ENCODE data around the gene C16orf87.
A peak's percentile ranks its signal among the peaks of the same experiment; 100 is the strongest.

The C16orf87 gene

DNA sequence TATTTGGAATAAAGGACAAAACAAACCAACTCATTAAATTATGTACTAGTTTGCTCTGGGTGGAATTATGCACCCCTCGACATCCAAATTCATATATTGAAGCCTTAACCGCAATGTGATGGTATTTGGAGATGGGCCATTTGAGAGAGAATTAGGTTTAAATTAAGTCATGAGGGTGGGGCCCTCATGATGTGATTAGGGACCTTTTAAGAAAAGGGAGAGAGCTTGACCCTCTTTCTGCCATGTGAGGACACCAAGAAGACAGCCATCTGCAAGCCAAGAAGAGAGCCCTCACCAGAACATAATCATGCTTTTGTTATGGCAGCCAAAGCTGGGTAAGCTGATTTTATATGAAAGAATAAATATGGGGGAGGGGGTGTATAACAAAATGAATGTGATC is 2.0 kb downstream of the C16orf87 start:
- no peak for DNase-seq (ENCODE audit: low spot score)
- H3K36me3 ChIP-seq (ENCODE audit: low read depth), result peaks cover 4% of the 10 kb centered on the region
- peaks cover 29% of the 10 kb centered on the region for H3K4me1 ChIP-seq (ENCODE audit: insufficient read depth, poor library complexity, severe bottlenecking)
- no peak for TF ChIP-seq CTCF (IDR thresholded peaks at IDR 0.05; ENCODE audit: poor library complexity, severe bottlenecking)
- H3K4me3 ChIP-seq (ENCODE audit: severe bottlenecking), result peak overlapping the region; percentile 75
- H3K27me3 ChIP-seq (ENCODE audit: insufficient read depth, poor library complexity, severe bottlenecking), result no peaks in the 10 kb centered on the region
- ATAC-seq (ENCODE audit: low read depth), result no peak
- H3K9me3 ChIP-seq (ENCODE audit: severe bottlenecking), result no peaks in the 10 kb centered on the region
- peak overlapping the region; percentile 59 for H3K27ac ChIP-seq (ENCODE audit: poor library complexity, severe bottlenecking)

DNA sequence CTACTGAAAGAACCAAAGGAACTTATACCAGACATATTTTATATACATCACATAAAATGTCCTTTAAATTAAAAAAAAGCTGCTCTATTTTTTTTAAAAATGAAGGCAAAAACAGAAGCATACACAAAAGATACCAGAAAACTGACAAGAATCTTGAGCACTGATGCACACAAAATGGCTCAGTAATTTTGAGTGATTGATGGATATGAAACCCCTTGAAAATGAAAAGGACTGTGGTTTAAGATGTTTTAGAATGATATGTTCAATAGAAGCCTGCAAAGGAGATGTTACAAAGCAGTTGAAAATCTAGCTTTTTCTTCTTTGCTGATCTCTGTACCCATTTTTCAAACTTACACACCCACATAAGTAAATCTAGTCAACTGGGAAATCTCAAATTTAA is 2.7 kb downstream of the C16orf87 start:
- DNase-seq (ENCODE audit: low spot score), result no peak
- TF ChIP-seq CTCF (IDR thresholded peaks at IDR 0.05; ENCODE audit: poor library complexity, severe bottlenecking), result no peak
- Histone ChIP-seq H3K4me3 (ENCODE audit: severe bottlenecking) (no peak overlapping the region), H3K27me3 (ENCODE audit: insufficient read depth, poor library complexity, severe bottlenecking) (no peaks in the 10 kb centered on the region), H3K9me3 (ENCODE audit: severe bottlenecking) (no peaks in the 10 kb centered on the region), H3K36me3 (ENCODE audit: low read depth) (peaks cover 10% of the 10 kb centered on the region), H3K4me1 (ENCODE audit: insufficient read depth, poor library complexity, severe bottlenecking) (peaks cover 29% of the 10 kb centered on the region), H3K27ac (ENCODE audit: poor library complexity, severe bottlenecking) (no peak overlapping the region)
- no peak for ATAC-seq (ENCODE audit: low read depth)

GRCh38 chr16:46826631-46827030 is 4.3 kb downstream of the C16orf87 start:
- Histone ChIP-seq H3K27ac (ENCODE audit: poor library complexity, severe bottlenecking) (peak overlapping the region; percentile 4), H3K9me3 (ENCODE audit: severe bottlenecking) (no peaks in the 10 kb centered on the region), H3K4me1 (ENCODE audit: insufficient read depth, poor library complexity, severe bottlenecking) (peaks cover 35% of the 10 kb centered on the region), H3K27me3 (ENCODE audit: insufficient read depth, poor library complexity, severe bottlenecking) (no peaks in the 10 kb centered on the region), H3K36me3 (ENCODE audit: low read depth) (peaks cover 10% of the 10 kb centered on the region), H3K4me3 (ENCODE audit: severe bottlenecking) (no peak overlapping the region)
- no peak for ATAC-seq (ENCODE audit: low read depth)
- DNase-seq (ENCODE audit: low spot score), result no peak
- TF ChIP-seq CTCF (IDR thresholded peaks at IDR 0.05; ENCODE audit: poor library complexity, severe bottlenecking), result no peak

GRCh38 chr16:46822270-46822669 is 8.7 kb downstream of the C16orf87 start:
- Histone ChIP-seq H3K27ac (ENCODE audit: poor library complexity, severe bottlenecking) (no peak overlapping the region), H3K36me3 (ENCODE audit: low read depth) (peaks cover 10% of the 10 kb centered on the region), H3K4me1 (ENCODE audit: insufficient read depth, poor library complexity, severe bottlenecking) (peaks cover 19% of the 10 kb centered on the region), H3K4me3 (ENCODE audit: severe bottlenecking) (no peak overlapping the region), H3K27me3 (ENCODE audit: insufficient read depth, poor library complexity, severe bottlenecking) (no peaks in the 10 kb centered on the region), H3K9me3 (ENCODE audit: severe bottlenecking) (no peaks in the 10 kb centered on the region)
- no peak for TF ChIP-seq CTCF (IDR thresholded peaks at IDR 0.05; ENCODE audit: poor library complexity, severe bottlenecking)
- ATAC-seq (ENCODE audit: low read depth), result no peak; the same call in 2 of the 3 replicates
- DNase-seq (ENCODE audit: low spot score), result no peak

- no peaks in the 10 kb centered on the region for H3K27me3 ChIP-seq (ENCODE audit: insufficient read depth, poor library complexity, severe bottlenecking)
- H3K36me3 ChIP-seq (ENCODE audit: low read depth), result peaks cover 6% of the 10 kb centered on the region; the same call in 1 of the 2 replicates
- DNase-seq (ENCODE audit: low spot score), result no peak
These were observed 13.0 kb downstream of the C16orf87 start for GRCh38 chr16:46817961-46818360.

More at GRCh38 chr16:46817961-46818360, 13.0 kb downstream of the C16orf87 start:
- Histone ChIP-seq H3K27ac (ENCODE audit: poor library complexity, severe bottlenecking) (no peak overlapping the region), H3K9me3 (ENCODE audit: severe bottlenecking) (peaks cover 3% of the 10 kb centered on the region), H3K4me1 (ENCODE audit: insufficient read depth, poor library complexity, severe bottlenecking) (peaks cover 6% of the 10 kb centered on the region), H3K4me3 (ENCODE audit: severe bottlenecking) (no peak overlapping the region)
- TF ChIP-seq CTCF (IDR thresholded peaks at IDR 0.05; ENCODE audit: poor library complexity, severe bottlenecking), result no peak
- 0 out of 3 replicates have a peak, but pooled peaks have one; percentile 23 for ATAC-seq (ENCODE audit: low read depth)

All from RWPE2 (cell line).